Stimulated activated CD4-positive, alpha-beta T cell treated with anti-CD3 and anti-CD28 coated beads, Interleukin-4, amount 100 ng/mL, for 1 hour (primary cell): Measurements from ENCODE around the gene BICDL1.
"Not testable (repeated sequence)": the region's sequence is repeated elsewhere in the genome, so short reads cannot be mapped to it uniquely, and the experiment has no call there.

Experiments used
- DNase-seq: peaks from one replicate; pipeline ENCODE4 v3.0.0-alpha.2; 2020

BICDL1 gene

GRCh38 chr12:120006258-120006975 lies 17.4 kb downstream of the BICDL1 start:
- DNase-seq = no peak

- DNase-seq = peak; percentile 62
Observed at GRCh38 chr12:120007272-120007671, 18.2 kb downstream of the BICDL1 start.

DNA sequence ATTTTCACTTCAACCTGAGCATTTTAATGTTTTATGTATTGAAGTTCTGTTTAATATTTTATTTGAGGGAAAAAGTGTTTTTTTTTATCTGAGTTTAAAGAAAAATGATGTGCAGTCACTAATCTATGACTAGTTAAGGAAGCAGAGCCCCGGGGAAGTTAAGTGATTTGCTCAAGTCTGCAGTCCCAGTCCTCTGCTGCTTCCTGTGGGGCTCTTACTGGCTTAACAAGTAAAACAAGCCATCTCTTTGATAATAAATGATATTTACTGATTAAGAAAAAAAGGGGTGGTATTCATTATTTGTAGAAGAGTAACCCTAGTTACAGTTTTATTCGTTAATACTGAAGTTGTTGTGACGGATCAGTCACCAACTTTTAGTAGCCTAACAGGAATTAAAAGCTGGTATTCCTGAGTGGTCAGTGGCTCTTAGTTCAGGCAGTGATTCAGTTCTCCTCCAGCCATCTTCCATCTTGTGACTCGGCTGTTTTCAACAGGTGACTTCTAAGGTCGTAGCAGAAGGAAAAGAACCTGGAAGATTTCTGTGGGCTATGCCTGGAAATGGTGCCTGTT lies 21.7 kb downstream of the BICDL1 start:
- no peak for DNase-seq

GRCh38 chr12:120012067-120012621 lies 23.1 kb downstream of the BICDL1 start:
- peak; percentile 61 for DNase-seq

GRCh38 chr12:120013659-120014380 lies 24.8 kb downstream of the BICDL1 start:
- DNase-seq = no peak

DNA sequence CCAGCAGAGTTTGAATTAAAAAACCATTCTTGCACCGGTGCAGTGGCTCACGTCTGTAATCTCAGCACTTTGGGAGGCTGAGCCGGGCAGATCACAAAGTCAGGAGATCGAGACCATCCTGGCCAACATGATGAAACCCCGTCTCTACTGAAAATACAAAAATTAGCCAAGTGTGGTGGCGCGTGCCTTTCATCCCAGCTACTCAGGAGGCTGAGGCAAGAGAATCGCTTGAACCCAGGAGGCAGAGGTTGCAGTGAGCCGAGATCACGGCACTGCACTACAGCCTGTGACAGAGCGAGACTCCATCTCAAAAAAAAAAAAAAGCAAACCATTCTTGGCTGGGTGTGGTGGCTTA lies 25.3 kb downstream of the BICDL1 start:
- not testable (repeated sequence) for DNase-seq

DNA sequence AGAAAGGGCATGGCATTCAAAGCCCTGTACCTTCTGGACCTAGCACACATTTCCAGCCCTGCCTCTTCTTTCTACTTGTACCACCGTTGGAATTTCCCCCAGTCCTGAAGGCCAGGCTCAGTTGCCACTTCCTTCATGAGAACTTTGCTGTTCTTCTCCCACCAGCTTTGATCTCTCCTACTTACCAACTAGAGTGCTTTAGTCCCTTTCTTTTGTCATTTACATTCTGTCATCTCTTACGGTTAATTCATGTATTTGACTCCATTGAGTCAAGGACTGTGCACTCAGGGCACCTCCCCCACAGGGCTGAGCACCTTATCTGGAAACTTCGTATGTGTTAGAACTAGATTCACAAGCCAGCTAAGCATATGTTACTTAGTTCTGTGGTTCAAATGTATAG lies 26.3 kb downstream of the BICDL1 start:
- DNase-seq = peak; percentile 72

GRCh38 chr12:120016199-120016598 lies 27.2 kb downstream of the BICDL1 start:
- DNase-seq = not testable (repeated sequence)

DNA sequence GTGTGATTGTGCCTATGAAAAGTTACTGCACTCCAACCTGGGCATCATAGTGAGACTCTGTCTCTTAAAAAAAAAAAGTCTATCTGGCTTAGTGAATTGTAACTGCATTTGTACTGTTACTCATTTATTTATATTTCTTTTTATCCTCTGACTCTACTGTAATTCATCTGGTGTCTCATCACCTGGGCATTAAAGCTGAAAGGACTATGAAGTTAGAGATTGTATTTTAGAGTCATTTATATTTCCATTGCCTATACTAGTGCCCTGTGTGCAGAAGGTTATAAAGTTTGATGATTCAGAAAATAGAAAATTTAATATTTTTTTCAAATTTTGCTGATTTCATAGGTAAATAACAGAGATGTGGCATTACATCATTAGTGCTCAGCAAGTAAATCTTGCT lies 30.2 kb downstream of the BICDL1 start:
- no peak for DNase-seq

DNA sequence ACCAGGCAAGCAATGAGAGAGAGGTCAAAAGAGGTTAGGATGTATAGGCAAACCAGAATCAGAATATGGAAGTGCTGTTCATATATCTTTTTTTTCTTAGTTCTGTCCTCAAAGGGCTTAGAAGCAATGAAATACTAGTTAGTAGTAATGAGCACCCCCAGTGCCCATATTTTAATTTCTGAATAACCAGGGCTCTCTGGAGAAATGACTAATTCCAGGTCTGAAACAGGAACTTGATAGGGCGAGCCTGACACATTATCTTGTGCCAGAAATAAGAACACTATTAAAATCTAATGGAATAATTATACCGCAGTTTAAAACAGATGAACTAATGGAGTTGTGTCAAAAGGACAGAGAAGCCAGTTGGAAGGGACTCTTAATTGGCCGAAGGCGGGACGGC lies 30.9 kb downstream of the BICDL1 start:
- DNase-seq = no peak

DNA sequence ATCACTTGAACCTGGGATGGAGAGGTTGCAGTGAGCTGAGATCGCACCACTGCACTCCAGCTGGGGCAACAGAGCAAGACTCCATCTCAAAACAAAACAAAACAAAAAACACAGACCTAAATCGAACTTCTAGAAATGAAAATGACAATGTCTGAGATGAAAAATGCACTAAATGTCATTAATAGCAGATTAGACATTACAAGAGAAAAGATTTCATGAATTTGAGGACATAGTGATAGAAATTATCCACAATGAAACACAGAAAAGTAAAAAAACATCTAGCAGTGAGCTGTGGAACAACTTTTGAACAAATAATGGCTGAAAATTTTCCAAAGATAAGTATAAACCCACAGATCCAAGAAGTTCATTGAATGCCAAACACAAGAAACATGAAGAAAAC lies 35.2 kb downstream of the BICDL1 start:
- no peak for DNase-seq

- DNase-seq = no peak
Observed at GRCh38 chr12:120025640-120026039, 36.6 kb downstream of the BICDL1 start.

- no peak for DNase-seq
Observed at GRCh38 chr12:120032242-120032641, 43.2 kb downstream of the BICDL1 start.

- DNase-seq = no peak
Observed at GRCh38 chr12:120037851-120038250, 48.8 kb downstream of the BICDL1 start.

DNA sequence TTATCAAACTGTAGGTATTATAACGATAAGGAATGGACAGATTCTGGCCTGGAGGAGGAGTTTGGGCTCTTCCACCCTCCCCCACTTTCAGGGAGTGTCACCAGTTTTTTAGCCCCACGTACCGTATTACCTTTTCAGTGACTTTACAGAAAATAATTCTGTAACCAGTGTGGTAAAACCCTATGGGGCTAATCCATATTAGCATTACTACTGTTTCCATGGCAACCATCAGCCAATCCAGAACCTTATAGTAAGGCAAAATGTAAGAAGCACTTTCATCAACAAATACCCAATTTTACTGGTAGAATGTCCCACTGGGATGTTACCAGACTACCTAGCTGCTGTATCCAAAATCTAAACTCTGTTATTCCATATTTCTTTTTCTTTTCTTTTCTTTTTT lies 50.7 kb downstream of the BICDL1 start:
- no peak for DNase-seq

- peak; percentile 33 for DNase-seq
Observed at GRCh38 chr12:120041386-120042231, 52.6 kb downstream of the BICDL1 start.

DNA sequence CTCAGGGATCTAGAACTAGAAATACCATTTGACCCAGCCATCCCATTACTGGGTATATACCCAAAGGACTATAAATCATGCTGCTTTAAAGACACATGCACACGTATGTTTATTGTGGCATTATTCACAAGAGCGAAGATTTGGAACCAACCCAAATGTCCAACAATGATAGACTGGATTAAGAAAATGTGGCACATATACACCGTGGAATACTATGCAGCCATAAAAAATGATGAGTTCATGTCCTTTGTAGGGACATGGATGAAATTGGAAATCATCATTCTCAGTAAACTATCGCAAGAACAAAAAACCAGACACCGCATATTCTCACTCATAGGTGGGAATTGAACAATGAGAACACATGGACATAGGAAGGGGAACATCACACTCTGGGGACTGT lies 56.3 kb downstream of the BICDL1 start:
- not testable (repeated sequence) for DNase-seq

DNA sequence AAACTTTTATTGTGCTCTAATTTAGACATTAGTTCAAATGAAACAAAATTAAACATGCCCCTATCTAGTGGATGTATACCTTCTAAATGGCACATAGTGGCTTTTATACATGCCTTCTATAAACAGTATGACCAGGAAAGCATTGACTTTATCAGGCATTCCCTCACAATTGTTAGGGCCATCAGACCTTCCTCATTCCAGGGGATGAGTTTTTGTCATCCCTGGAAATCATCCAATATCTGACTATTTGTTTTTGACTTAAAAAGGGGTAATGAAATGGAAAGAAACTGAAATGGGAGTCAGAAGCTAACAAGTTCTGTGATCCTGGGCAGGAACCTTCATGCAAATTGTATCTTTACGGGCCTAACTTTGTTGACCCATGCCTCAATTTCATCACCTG lies 58.0 kb downstream of the BICDL1 start:
- no peak for DNase-seq

GRCh38 chr12:120048263-120048662 lies 59.2 kb downstream of the BICDL1 start:
- no peak for DNase-seq

GRCh38 chr12:120049426-120049825 lies 60.4 kb downstream of the BICDL1 start:
- DNase-seq = no peak

DNA sequence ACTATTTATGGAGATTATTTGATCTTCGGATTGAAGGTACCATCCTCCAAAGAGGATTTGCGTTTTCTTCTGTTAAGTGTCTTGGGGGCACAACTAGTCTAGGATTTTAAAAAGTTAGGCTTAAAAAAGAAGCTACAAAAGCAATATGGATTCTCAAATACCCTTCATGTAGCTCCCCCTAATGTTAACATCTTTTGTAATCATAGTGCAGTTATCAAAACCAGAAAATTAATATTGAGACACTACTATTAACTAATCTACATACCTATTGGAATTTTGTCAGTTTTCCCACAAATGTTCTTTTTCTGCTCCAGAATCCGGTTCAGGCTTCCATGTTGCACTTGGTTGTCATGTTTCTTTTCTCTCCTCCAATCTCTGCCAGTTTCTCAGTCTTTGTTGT lies 62.5 kb downstream of the BICDL1 start:
- no peak for DNase-seq

DNA sequence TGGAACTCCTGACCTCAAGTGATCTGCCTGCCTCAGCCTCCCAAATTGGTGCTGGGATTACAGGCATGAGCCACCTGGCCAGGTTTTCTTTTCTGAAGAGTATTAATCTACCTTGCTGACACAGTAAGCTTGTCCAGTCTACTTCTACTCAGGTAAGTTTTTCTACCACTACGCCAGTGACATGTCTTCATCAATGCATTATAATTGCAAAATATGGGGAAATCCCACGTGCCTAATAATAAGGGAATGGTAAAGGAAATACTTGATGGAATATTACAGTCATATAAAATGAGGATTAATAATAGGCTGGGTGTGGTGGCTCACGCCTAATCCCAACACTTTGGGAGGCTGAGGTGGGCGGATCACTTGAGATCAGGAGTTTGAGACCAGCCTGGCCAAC lies 65.3 kb downstream of the BICDL1 start:
- DNase-seq = no peak
